ENCODE results near the gene MRRF.

MRRF gene

GRCh38 chr9:122287214-122287720 is 22.6 kb downstream of the MRRF start:
- no peak overlapping the region for H3K27ac ChIP-seq (ENCODE audit: insufficient read depth in 1 of 2, low read depth in 1 of 2, low read length in 2 of 2, poor library complexity in 1 of 2, severe bottlenecking in 2 of 2)
- peaks cover 13 to 82% (median 51%) of the 10 kb centered on the region in 4 experiments for H3K36me3 ChIP-seq (ENCODE audit: control insufficient read depth in 4 of 4, insufficient read depth in 4 of 4, low read length in 3 of 4)
- 100% methylated on average over 1 of the region's 1 CpG for WGBS (ENCODE audit: insufficient coverage)
- CTCF ChIA-PET, result interaction anchor here (0.7 to 2.1 kb wide), 2 partner anchors 9 to 11 kb away, joined by 3 to 9 read pairs; no protein-coding TSS in a partner anchor
- POLR2A ChIA-PET, result no interaction called here
- H3K4me3 ChIP-seq (ENCODE audit: control insufficient read depth in 1 of 7, extremely low read depth in 1 of 7, insufficient read depth in 4 of 7, low read depth in 2 of 7, low read length in 6 of 7), result no peak overlapping the region
- H3K9me3 ChIP-seq (ENCODE audit: control extremely low read depth in 1 of 5, control insufficient read depth in 4 of 5, insufficient read depth in 2 of 5, low read depth in 1 of 5, low read length in 4 of 5), result no peaks in the 10 kb centered on the region
- no peaks in the 10 kb centered on the region for H3K4me1 ChIP-seq (ENCODE audit: control extremely low read depth in 1 of 4, control insufficient read depth in 4 of 4, insufficient read depth in 4 of 4, low read length in 3 of 4)
- H3K27me3 ChIP-seq (replicated peaks in 2 of 5; ENCODE audit: control insufficient read depth in 4 of 5, insufficient read depth in 5 of 5, low read length in 4 of 5), result no peaks in the 10 kb centered on the region
- DNase-seq, result no peak

- H3K27me3 ChIP-seq (replicated peaks in 2 of 5; ENCODE audit: control insufficient read depth in 4 of 5, insufficient read depth in 5 of 5, low read length in 4 of 5), result no peaks in the 10 kb centered on the region
- no peak overlapping the region for H3K27ac ChIP-seq (ENCODE audit: insufficient read depth in 1 of 2, low read depth in 1 of 2, low read length in 2 of 2, poor library complexity in 1 of 2, severe bottlenecking in 2 of 2)
- DNase-seq, result no peak
- 93% methylated on average over 2 of the region's 3 CpGs for WGBS (ENCODE audit: insufficient coverage)
- H3K4me3 ChIP-seq (ENCODE audit: control insufficient read depth in 1 of 7, extremely low read depth in 1 of 7, insufficient read depth in 4 of 7, low read depth in 2 of 7, low read length in 6 of 7), result no peak overlapping the region
- no peaks in the 10 kb centered on the region for H3K9me3 ChIP-seq (ENCODE audit: control extremely low read depth in 1 of 5, control insufficient read depth in 4 of 5, insufficient read depth in 2 of 5, low read depth in 1 of 5, low read length in 4 of 5)
- H3K4me1 ChIP-seq (ENCODE audit: control extremely low read depth in 1 of 4, control insufficient read depth in 4 of 4, insufficient read depth in 4 of 4, low read length in 3 of 4), result no peaks in the 10 kb centered on the region
- peaks cover 14 to 80% (median 48%) of the 10 kb centered on the region in 4 experiments for H3K36me3 ChIP-seq (ENCODE audit: control insufficient read depth in 4 of 4, insufficient read depth in 4 of 4, low read length in 3 of 4)
- ChIA-PET POLR2A (no interaction called here), CTCF (interaction anchor here (1.0 kb wide), 1 partner anchor 23 kb away, joined by 3 read pairs; no protein-coding TSS in a partner anchor)
Measured at GRCh38 chr9:122291458-122291857, 26.8 kb downstream of the MRRF start.

GRCh38 chr9:122294531-122294930 is 29.8 kb downstream of the MRRF start:
- ChIA-PET POLR2A (no interaction called here), CTCF (interaction anchor here (1.0 kb wide), 1 partner anchor 12 kb away, joined by 3 read pairs; no protein-coding TSS in a partner anchor)
- H3K27me3 ChIP-seq (replicated peaks in 2 of 5; ENCODE audit: control insufficient read depth in 4 of 5, insufficient read depth in 5 of 5, low read length in 4 of 5), result no peaks in the 10 kb centered on the region
- H3K4me1 ChIP-seq (ENCODE audit: control extremely low read depth in 1 of 4, control insufficient read depth in 4 of 4, insufficient read depth in 4 of 4, low read length in 3 of 4), result peaks cover 0 to 4% (median 0%) of the 10 kb centered on the region in 4 experiments
- peak in 2 of 3 donors; percentile 33 to 52 for DNase-seq
- H3K9me3 ChIP-seq (ENCODE audit: control extremely low read depth in 1 of 5, control insufficient read depth in 4 of 5, insufficient read depth in 2 of 5, low read depth in 1 of 5, low read length in 4 of 5), result no peaks in the 10 kb centered on the region
- H3K36me3 ChIP-seq (ENCODE audit: control insufficient read depth in 4 of 4, insufficient read depth in 4 of 4, low read length in 3 of 4), result peaks cover 6 to 78% (median 34%) of the 10 kb centered on the region in 4 experiments
- no peak overlapping the region for H3K27ac ChIP-seq (ENCODE audit: insufficient read depth in 1 of 2, low read depth in 1 of 2, low read length in 2 of 2, poor library complexity in 1 of 2, severe bottlenecking in 2 of 2)
- no peak overlapping the region for H3K4me3 ChIP-seq (ENCODE audit: control insufficient read depth in 1 of 7, extremely low read depth in 1 of 7, insufficient read depth in 4 of 7, low read depth in 2 of 7, low read length in 6 of 7)
- 23% methylated on average over 3 of the region's 4 CpGs for WGBS (ENCODE audit: insufficient coverage)

GRCh38 chr9:122297512-122297911 is 32.8 kb downstream of the MRRF start:
- no peaks in the 10 kb centered on the region for H3K9me3 ChIP-seq (ENCODE audit: control extremely low read depth in 1 of 5, control insufficient read depth in 4 of 5, insufficient read depth in 2 of 5, low read depth in 1 of 5, low read length in 4 of 5)
- no peaks in the 10 kb centered on the region for H3K27me3 ChIP-seq (replicated peaks in 2 of 5; ENCODE audit: control insufficient read depth in 4 of 5, insufficient read depth in 5 of 5, low read length in 4 of 5)
- H3K27ac ChIP-seq (ENCODE audit: insufficient read depth in 1 of 2, low read depth in 1 of 2, low read length in 2 of 2, poor library complexity in 1 of 2, severe bottlenecking in 2 of 2), result no peak overlapping the region
- WGBS (ENCODE audit: insufficient coverage), result 91% methylated on average over 1 of the region's 3 CpGs
- ChIA-PET POLR2A (no interaction called here), CTCF (no interaction called here)
- peaks cover 0 to 4% (median 0%) of the 10 kb centered on the region in 4 experiments for H3K4me1 ChIP-seq (ENCODE audit: control extremely low read depth in 1 of 4, control insufficient read depth in 4 of 4, insufficient read depth in 4 of 4, low read length in 3 of 4)
- H3K4me3 ChIP-seq (ENCODE audit: control insufficient read depth in 1 of 7, extremely low read depth in 1 of 7, insufficient read depth in 4 of 7, low read depth in 2 of 7, low read length in 6 of 7), result no peak overlapping the region
- DNase-seq, result no peak
- H3K36me3 ChIP-seq (ENCODE audit: control insufficient read depth in 4 of 4, insufficient read depth in 4 of 4, low read length in 3 of 4), result peaks cover 6 to 80% (median 29%) of the 10 kb centered on the region in 4 experiments

- H3K4me1 ChIP-seq (ENCODE audit: control extremely low read depth in 1 of 4, control insufficient read depth in 4 of 4, insufficient read depth in 4 of 4, low read length in 3 of 4), result peaks cover 0 to 3% (median 0%) of the 10 kb centered on the region in 4 experiments
- POLR2A ChIA-PET, result no interaction called here
- H3K9me3 ChIP-seq (ENCODE audit: control extremely low read depth in 1 of 5, control insufficient read depth in 4 of 5, insufficient read depth in 2 of 5, low read depth in 1 of 5, low read length in 4 of 5), result no peaks in the 10 kb centered on the region
- WGBS (ENCODE audit: insufficient coverage), result 80% methylated on average over 1 of the region's 5 CpGs
- H3K27me3 ChIP-seq (replicated peaks in 2 of 5; ENCODE audit: control insufficient read depth in 4 of 5, insufficient read depth in 5 of 5, low read length in 4 of 5), result no peaks in the 10 kb centered on the region
- no peak overlapping the region for H3K4me3 ChIP-seq (ENCODE audit: control insufficient read depth in 1 of 7, extremely low read depth in 1 of 7, insufficient read depth in 4 of 7, low read depth in 2 of 7, low read length in 6 of 7)
- no peak for DNase-seq
- CTCF ChIA-PET, result no interaction called here
- no peak overlapping the region for H3K27ac ChIP-seq (ENCODE audit: insufficient read depth in 1 of 2, low read depth in 1 of 2, low read length in 2 of 2, poor library complexity in 1 of 2, severe bottlenecking in 2 of 2)
- peaks cover 5 to 74% (median 34%) of the 10 kb centered on the region in 4 experiments for H3K36me3 ChIP-seq (ENCODE audit: control insufficient read depth in 4 of 4, insufficient read depth in 4 of 4, low read length in 3 of 4)
Measured at GRCh38 chr9:122302237-122303093, 37.8 kb downstream of the MRRF start.

GRCh38 chr9:122307061-122307460 is 42.4 kb downstream of the MRRF start:
- Histone ChIP-seq H3K4me3 (ENCODE audit: control insufficient read depth in 1 of 7, extremely low read depth in 1 of 7, insufficient read depth in 4 of 7, low read depth in 2 of 7, low read length in 6 of 7) (no peak overlapping the region), H3K27ac (ENCODE audit: insufficient read depth in 1 of 2, low read depth in 1 of 2, low read length in 2 of 2, poor library complexity in 1 of 2, severe bottlenecking in 2 of 2) (no peak overlapping the region), H3K9me3 (ENCODE audit: control extremely low read depth in 1 of 5, control insufficient read depth in 4 of 5, insufficient read depth in 2 of 5, low read depth in 1 of 5, low read length in 4 of 5) (no peaks in the 10 kb centered on the region), H3K36me3 (ENCODE audit: control insufficient read depth in 4 of 4, insufficient read depth in 4 of 4, low read length in 3 of 4) (peaks cover 8 to 60% (median 40%) of the 10 kb centered on the region in 4 experiments), H3K27me3 (replicated peaks in 2 of 5; ENCODE audit: control insufficient read depth in 4 of 5, insufficient read depth in 5 of 5, low read length in 4 of 5) (no peaks in the 10 kb centered on the region), H3K4me1 (ENCODE audit: control extremely low read depth in 1 of 4, control insufficient read depth in 4 of 4, insufficient read depth in 4 of 4, low read length in 3 of 4) (no peaks in the 10 kb centered on the region)
- WGBS (ENCODE audit: insufficient coverage), result 96% methylated on average over 5 of the region's 5 CpGs
- POLR2A ChIA-PET, result no interaction called here
- no peak for DNase-seq
- CTCF ChIA-PET, result interaction anchor here (0.6 to 1.4 kb wide), 3 partner anchors 44 to 936 kb away, joined by 4 to 6 read pairs (median 4); no protein-coding TSS in a partner anchor

GRCh38 chr9:122307925-122308324 is 43.2 kb downstream of the MRRF start:
- CTCF ChIA-PET, result interaction anchor here (0.8 to 1.4 kb wide), 3 partner anchors 39 to 185 kb away, joined by 3 to 6 read pairs (median 4); no protein-coding TSS in a partner anchor

More at GRCh38 chr9:122307925-122308324, 43.2 kb downstream of the MRRF start:
- no peak overlapping the region for H3K27ac ChIP-seq (ENCODE audit: insufficient read depth in 1 of 2, low read depth in 1 of 2, low read length in 2 of 2, poor library complexity in 1 of 2, severe bottlenecking in 2 of 2)
- no CpG with 5 or more reads among the region's 1 CpG for WGBS (ENCODE audit: insufficient coverage)
- no peaks in the 10 kb centered on the region for H3K4me1 ChIP-seq (ENCODE audit: control extremely low read depth in 1 of 4, control insufficient read depth in 4 of 4, insufficient read depth in 4 of 4, low read length in 3 of 4)
- no peaks in the 10 kb centered on the region for H3K27me3 ChIP-seq (replicated peaks in 2 of 5; ENCODE audit: control insufficient read depth in 4 of 5, insufficient read depth in 5 of 5, low read length in 4 of 5)
- no peaks in the 10 kb centered on the region for H3K9me3 ChIP-seq (ENCODE audit: control extremely low read depth in 1 of 5, control insufficient read depth in 4 of 5, insufficient read depth in 2 of 5, low read depth in 1 of 5, low read length in 4 of 5)
- no peak overlapping the region for H3K4me3 ChIP-seq (ENCODE audit: control insufficient read depth in 1 of 7, extremely low read depth in 1 of 7, insufficient read depth in 4 of 7, low read depth in 2 of 7, low read length in 6 of 7)
- DNase-seq, result no peak
- POLR2A ChIA-PET, result interaction anchor here (0.6 kb wide), 1 partner anchor 38 kb away, joined by 3 read pairs; no protein-coding TSS in a partner anchor
- peaks cover 9 to 61% (median 39%) of the 10 kb centered on the region in 4 experiments for H3K36me3 ChIP-seq (ENCODE audit: control insufficient read depth in 4 of 4, insufficient read depth in 4 of 4, low read length in 3 of 4)
